Measurements from ENCODE around the gene LAMA3. TPM values are rescaled to one million over a fixed set of nuclear protein-coding genes. Genes with fewer than 3 reads are reported as not detected.

Gene LAMA3
- polyA plus RNA-seq, 1 of the 3 experiments (the other 2 are of a cell fraction) = 3.5 TPM

DNA sequence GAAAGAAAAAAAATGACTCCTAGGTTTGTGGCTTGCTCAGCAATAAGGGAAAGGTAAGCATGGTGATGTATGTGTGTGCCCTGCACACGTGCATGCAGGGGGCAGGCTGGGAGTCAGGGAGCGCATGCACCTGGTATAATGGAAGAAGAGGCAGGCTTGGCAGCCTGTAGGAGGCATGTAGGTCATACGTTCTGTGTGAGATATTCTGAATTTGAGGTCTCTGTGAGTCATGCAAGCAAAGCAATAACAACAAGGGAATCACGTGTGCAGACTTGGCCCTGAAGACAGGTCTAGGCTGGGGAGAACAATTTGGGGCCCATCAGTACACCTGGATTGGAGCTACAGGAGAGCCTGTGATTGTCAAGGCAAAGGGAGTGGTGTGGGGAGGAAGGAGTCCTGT lies 230.8 kb downstream of the LAMA3 start:
- CTCF ChIA-PET = interaction anchor here (1.2 to 3.3 kb wide), 3 partner anchors 8 to 33 kb away, joined by 3 to 39 read pairs (median 12); no protein-coding TSS in a partner anchor
- H4K20me1 ChIP-seq (ENCODE audit: insufficient read depth) = no peaks in the 10 kb centered on the region
- no peaks in the 10 kb centered on the region for H3K36me3 ChIP-seq (replicated peaks in 1 of 2; ENCODE audit: control insufficient read depth in 1 of 2, insufficient read depth in 2 of 2, low read length in 1 of 2)
- no peak overlapping the region for H3K27ac ChIP-seq (ENCODE audit: low read depth in 2 of 2, low read length in 1 of 2)
- H3K4me1 ChIP-seq (ENCODE audit: control insufficient read depth in 1 of 2, insufficient read depth in 2 of 2, low read depth in 1 of 2, low read length in 1 of 2) = no peaks in the 10 kb centered on the region
- DNase-seq = no peak
- no peak overlapping the region for H3K4me2 ChIP-seq
- no peaks in the 10 kb centered on the region for H3K79me2 ChIP-seq (ENCODE audit: insufficient read depth)
- H3K27me3 ChIP-seq (ENCODE audit: insufficient read depth) = no peaks in the 10 kb centered on the region
- H3K9me3 ChIP-seq = no peaks in the 10 kb centered on the region
- no peak overlapping the region for H2AFZ ChIP-seq (ENCODE audit: low read depth)
- peaks cover 30% of the 10 kb centered on the region for H3F3A ChIP-seq (replicated peaks; ENCODE audit: insufficient read depth)
- H3K4me3 ChIP-seq (ENCODE audit: low read depth in 2 of 2, low read length in 1 of 2) = no peak overlapping the region
- no peaks in the 10 kb centered on the region for H3K9me2 ChIP-seq
- 92% methylated on average over 4 of the region's 4 CpGs for WGBS (ENCODE audit: low lambda C conversion rate)
- POLR2A ChIA-PET = no interaction called here
- no peak overlapping the region for H3K9ac ChIP-seq
- TF ChIP-seq, protein P1, sequence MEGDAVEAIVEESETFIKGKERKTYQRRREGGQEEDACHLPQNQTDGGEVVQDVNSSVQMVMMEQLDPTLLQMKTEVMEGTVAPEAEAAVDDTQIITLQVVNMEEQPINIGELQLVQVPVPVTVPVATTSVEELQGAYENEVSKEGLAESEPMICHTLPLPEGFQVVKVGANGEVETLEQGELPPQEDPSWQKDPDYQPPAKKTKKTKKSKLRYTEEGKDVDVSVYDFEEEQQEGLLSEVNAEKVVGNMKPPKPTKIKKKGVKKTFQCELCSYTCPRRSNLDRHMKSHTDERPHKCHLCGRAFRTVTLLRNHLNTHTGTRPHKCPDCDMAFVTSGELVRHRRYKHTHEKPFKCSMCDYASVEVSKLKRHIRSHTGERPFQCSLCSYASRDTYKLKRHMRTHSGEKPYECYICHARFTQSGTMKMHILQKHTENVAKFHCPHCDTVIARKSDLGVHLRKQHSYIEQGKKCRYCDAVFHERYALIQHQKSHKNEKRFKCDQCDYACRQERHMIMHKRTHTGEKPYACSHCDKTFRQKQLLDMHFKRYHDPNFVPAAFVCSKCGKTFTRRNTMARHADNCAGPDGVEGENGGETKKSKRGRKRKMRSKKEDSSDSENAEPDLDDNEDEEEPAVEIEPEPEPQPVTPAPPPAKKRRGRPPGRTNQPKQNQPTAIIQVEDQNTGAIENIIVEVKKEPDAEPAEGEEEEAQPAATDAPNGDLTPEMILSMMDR (IDR thresholded peaks at IDR 0.05) = no peak
- TF ChIP-seq EZH2phosphoT487 (IDR thresholded peaks at IDR 0.05; ENCODE audit: borderline replicate concordance, low read depth) (no peak), NFIC (IDR thresholded peaks at IDR 0.05; ENCODE audit: borderline replicate concordance) (no peak), FOXM1 (IDR thresholded peaks at IDR 0.05; ENCODE audit: low read depth) (no peak), MXI1 (IDR thresholded peaks at IDR 0.05; ENCODE audit: low read depth, low read length) (no peak), CHD2 (IDR thresholded peaks at IDR 0.05; ENCODE audit: low read length, partially characterized antibody) (no peak), EP300 (IDR thresholded peaks at IDR 0.05; ENCODE audit: borderline replicate concordance in 1 of 2, low read depth in 1 of 2, low read length in 1 of 2) (no peak), RAD21 (IDR thresholded peaks at IDR 0.05; ENCODE audit: low read length) (no peak), NRF1 (IDR thresholded peaks at IDR 0.05; ENCODE audit: low read depth, low read length) (no peak)
- TF ChIP-seq, protein P2, sequence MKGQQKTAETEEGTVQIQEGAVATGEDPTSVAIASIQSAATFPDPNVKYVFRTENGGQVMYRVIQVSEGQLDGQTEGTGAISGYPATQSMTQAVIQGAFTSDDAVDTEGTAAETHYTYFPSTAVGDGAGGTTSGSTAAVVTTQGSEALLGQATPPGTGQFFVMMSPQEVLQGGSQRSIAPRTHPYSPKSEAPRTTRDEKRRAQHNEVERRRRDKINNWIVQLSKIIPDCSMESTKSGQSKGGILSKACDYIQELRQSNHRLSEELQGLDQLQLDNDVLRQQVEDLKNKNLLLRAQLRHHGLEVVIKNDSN (IDR thresholded peaks at IDR 0.05; ENCODE audit: borderline replicate concordance, low read depth) = no peak
- TF ChIP-seq, protein P3, sequence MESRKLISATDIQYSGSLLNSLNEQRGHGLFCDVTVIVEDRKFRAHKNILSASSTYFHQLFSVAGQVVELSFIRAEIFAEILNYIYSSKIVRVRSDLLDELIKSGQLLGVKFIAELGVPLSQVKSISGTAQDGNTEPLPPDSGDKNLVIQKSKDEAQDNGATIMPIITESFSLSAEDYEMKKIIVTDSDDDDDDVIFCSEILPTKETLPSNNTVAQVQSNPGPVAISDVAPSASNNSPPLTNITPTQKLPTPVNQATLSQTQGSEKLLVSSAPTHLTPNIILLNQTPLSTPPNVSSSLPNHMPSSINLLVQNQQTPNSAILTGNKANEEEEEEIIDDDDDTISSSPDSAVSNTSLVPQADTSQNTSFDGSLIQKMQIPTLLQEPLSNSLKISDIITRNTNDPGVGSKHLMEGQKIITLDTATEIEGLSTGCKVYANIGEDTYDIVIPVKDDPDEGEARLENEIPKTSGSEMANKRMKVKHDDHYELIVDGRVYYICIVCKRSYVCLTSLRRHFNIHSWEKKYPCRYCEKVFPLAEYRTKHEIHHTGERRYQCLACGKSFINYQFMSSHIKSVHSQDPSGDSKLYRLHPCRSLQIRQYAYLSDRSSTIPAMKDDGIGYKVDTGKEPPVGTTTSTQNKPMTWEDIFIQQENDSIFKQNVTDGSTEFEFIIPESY (IDR thresholded peaks at IDR 0.05; ENCODE audit: borderline replicate concordance, low read depth) = no peak
- TF ChIP-seq, protein P4, sequence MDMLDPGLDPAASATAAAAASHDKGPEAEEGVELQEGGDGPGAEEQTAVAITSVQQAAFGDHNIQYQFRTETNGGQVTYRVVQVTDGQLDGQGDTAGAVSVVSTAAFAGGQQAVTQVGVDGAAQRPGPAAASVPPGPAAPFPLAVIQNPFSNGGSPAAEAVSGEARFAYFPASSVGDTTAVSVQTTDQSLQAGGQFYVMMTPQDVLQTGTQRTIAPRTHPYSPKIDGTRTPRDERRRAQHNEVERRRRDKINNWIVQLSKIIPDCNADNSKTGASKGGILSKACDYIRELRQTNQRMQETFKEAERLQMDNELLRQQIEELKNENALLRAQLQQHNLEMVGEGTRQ (IDR thresholded peaks at IDR 0.05; ENCODE audit: borderline replicate concordance, low read depth, low read length) = no peak

Data from SK-N-SH (cell line).